ENCODE data around the gene NUP214.
"Not testable (repeated sequence)": the region's sequence is repeated elsewhere in the genome, so short reads cannot be mapped to it uniquely, and the experiment has no call there.

Gene NUP214

GRCh38 chr9:131234799-131235479 is 109.6 kb downstream of the NUP214 start:
- DNase-seq: no peak

- no peak for DNase-seq
Observed at GRCh38 chr9:131235480-131235851, 110.1 kb downstream of the NUP214 start.

DNA sequence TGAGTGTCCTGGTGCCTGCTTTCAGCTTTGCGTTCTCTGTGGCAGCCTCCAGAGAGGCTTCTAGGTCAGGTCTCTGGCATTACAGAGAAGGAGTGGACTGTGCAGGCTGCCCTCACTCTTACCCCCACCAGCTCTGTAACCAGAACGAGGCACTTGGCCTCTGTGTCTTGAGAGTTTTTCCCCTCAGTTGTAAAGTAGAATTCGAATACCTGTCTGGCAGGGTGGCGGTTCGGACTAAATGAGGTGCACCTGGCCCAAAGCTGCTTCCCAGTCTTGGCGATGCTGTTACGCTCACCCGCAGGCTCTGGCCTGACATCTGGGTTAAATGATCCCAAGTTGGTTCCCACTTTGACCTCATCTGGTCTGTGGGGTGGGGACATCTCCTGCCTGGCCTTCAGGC is 110.8 kb downstream of the NUP214 start:
- no peak for DNase-seq

DNA sequence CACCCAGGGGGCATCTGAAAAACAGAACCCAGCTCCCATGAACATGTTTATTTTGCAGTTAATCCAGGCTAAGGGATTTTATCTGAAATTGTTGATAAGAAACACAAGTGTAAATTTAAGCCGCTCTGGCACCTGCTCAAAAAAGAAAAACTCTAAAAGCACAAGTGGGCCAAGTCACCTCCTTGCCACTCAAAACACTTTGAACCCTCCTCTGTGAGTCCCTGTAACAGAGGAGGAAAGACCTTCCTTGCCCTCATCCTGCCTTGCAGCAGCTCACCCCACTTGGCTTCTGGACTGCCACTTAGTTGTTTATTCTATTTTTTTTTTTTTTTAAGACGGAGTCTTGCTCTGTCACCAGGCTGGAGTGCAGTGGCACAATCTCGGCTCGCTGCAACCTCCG is 111.4 kb downstream of the NUP214 start:
- DNase-seq: no peak

DNA sequence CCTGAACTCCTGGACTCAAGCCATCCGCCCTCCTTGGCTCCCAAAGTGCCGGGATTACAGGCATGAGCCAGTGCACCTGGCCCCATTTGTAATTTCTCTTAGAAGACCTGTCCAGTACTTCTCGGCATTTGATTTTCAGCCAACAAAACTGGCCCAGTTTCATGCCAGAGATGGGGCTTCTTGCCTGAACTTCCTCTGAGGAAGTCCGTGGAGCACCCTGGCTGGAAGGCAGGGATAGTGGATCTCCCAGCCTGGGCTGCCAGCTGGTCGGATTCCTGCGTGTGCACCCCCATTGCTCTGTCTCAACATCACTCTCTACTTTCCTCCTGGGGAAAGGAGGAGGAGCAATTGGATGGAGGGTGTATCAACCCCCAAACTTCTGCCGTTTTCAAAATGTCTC is 111.9 kb downstream of the NUP214 start:
- DNase-seq: no peak

DNA sequence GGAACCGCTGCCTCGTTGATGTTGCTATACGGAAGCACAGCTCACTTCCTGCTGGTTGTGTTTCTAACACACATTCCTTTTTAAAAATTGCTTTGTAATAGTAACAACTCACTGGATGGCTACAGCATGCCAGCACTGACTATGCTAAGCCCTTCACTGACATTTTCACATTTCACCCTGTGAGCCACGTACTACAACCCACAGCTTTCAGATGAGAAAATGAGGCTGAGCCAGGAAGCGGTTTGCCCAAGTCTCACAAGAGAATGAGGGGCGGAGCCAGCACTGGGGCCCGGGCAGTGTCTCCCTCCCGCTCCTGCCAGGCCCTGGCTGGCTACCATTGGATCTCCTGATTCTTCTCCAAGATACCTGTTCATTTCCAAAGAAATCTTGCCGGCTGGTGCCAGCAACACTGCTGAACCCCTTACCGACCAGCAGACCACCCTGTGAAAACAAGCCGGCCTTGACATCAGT is 112.6 kb downstream of the NUP214 start:
- no peak for DNase-seq

- DNase-seq: peak; percentile 45
Observed at GRCh38 chr9:131238402-131239021, 113.1 kb downstream of the NUP214 start.

DNA sequence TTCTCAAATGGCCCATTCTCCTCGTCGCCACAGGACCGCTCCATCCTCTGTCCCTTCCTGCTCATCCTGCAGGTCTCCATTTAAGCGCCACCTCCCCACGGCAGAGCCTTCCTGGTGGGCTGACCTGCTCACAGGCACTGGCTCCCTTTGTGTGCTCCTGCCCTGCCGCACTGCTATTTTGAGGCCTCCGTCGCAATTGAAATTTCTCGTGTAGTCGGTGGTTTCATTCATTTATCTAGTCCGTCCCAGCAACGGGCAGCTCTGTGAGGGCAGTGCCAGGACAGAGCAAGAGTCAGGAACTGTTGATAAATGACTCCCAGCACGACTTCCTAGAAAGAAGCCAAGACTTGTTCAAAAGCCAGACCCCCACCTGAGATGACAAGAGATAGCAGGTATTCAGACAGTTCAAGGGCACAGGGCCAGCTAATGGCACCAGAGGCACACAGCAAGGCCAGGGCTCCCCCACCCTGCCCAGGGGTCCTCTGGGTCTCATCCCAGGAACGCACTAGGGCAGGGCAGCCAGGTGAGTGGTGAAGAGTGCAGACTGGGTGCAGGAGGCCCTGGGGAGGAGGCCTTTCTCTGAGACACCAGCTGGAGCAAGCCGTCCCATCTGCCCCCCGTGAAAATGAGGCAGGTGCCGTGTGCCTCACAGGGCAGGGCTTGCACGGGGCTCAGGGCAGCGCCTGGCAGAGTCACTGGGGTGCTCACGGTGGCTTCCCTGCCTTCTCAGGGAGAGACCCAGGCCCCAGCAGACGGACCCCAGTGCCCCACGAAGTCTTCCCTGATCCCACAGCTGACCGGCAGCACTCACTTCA is 114.0 kb downstream of the NUP214 start:
- no peak for DNase-seq

DNA sequence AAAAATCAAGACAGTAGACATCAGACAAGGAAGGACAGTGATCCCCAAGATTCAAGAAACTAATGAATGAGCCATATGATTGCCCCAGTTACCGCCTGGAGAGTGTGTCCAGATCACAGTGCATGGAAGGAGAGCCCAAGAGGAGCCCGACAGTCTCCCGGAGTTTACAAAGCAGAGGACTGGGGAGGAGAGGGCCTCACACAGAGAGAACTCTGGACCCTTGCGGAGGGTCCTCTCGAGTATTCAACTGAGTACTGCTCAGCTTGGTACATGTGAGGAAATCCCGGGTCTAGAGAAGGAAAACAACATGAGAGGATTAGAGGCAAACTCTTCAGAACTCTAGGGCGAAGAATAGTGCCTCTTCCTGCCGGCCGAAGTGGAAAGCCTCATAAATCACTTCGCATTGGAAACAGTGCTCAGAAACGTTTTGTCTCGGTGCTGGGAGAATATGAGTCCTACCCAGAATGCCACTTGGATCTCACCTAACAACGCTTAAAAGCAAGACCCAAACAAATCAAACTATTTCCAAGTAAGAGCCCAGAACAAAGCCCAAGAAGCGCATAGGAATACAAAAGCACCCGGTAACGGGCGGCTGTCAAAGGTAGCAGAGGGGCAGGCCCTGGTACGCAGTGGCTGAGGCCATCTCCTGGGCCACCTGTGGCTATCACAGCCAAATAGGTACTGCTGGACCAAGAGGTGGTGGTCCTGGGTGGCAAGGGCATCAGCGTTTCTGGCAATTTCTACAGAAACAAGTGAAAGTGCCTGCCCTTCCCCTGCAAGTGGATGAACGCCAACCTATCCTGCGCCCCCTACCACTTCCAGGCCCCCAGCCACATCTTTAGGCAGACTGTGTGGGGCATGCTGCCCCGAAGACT is 114.9 kb downstream of the NUP214 start:
- peak; percentile 19 for DNase-seq

DNA sequence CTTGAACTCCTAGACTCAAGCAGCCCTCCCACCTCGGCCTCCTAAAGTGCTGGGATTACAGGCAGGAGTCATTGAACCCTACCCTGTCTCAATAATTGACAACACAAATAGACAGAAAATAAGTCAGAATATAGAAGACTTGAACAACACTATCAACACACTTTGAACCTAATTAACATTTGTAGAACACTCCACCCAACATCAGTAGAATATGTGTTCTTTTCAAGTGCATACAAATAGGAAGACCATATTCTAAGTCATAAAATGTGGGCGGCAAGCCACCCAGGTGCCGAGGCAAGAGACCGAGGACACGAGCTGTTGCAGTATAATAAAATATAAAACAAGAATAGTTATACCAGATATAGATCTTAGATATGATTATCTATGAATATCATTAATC is 118.9 kb downstream of the NUP214 start:
- not testable (repeated sequence) for DNase-seq

- no peak for DNase-seq
Observed at GRCh38 chr9:131246618-131247017, 121.2 kb downstream of the NUP214 start.

DNA sequence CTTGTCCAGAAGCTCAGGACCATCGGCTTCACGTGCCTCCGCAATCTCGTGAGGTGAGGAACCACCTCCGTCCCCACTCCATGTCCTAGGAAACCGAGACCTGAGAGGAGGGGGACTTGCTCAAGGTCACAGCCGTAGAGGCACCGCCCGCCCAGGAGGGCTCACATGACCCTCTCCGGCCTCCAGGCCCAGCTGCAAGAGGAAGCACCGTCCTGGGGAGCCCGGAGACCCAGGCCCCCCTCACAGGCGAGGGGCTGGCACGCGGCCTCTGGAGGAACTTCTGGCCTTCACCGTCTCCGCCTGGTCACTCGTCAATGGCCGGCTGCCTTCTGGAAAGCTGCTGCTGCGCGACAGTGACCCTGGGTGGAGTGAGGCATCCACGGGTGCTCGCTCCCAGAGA is 126.7 kb downstream of the NUP214 start:
- DNase-seq: no peak

DNA sequence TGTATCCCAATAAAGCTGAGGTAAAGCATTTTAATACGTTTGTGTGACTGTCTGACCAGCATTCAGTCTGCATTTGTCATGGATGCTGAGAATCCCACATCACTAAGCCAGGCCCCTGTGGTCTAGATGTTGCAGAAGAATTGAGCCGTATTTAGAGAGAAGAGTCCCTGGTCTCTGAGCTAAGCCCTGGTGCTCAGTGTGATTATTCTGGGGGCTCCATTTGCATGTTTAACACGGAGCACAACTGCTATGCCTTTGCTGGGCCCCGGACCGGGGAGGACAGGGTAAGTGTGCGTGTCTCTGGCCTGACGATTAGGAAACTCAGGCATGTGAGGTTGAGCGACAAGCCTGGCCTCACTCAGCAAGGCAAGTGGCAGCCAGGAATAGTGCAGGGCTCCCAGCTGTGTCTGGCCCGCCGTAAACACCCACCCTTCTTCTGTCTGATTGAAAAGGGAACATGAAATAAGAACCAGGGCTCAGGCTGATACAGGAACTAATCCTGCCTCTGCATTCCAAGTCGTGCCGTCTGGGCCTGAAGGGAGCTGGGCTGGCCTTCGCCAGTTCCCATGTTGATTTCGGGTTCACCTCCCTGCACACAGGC is 128.6 kb downstream of the NUP214 start:
- no peak for DNase-seq

DNA sequence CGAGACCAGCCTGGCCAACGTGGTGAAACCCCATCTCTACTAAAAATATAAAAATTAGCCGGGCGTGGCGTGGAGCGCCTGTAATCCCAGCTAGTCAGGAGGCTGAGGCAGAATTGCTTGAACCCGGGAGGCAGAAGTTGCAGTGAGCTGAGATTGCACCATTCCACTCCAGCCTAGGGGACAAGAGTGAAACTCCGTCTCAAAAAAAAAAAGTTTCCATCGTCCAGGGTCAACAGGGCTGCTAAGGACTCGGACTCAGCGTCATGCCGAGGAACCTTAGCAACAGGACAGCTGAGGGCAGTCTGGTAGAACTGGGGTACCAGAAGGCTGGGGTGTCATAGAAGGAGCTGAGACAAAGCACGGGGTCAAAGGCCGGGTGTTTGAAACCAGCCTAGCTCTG is 129.2 kb downstream of the NUP214 start:
- no peak for DNase-seq

- peak; percentile 1 for DNase-seq
Observed at GRCh38 chr9:131255676-131256197, 130.4 kb downstream of the NUP214 start.

DNA sequence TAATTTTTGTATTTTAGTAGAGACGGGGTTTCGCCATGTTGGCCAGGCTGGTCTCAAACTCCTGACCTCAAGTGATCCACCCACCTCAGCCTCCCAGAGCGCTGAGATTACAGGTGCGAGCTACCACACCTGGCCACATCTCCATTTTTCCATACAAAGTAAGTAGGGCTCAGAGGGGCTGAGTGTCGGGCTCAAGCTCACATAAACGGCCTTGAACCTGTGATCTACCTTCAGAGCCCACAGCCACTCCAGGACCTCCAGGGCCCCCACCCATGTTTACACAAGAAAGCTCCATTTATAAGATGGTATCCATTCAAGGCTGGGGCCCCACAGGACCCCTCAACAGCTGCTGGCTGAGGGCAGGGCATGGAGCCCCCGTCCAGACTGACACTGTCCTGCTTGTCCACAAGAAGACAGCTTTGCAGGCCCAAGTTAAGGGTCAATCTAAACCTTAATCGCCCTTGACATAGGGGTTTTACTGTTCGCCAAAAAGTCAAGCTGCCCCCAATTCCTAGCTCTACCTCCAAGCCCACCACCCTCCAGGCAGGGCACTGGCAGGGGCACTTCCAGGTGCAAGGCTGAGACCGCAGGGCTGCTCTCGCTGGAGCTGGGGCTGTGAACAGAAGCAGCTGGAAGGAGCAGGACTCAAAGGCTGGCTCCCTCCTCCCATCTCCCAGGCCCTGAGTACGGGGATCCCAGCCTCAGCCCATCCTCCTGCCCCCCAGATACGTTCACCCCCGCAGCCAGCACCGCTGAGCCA is 132.1 kb downstream of the NUP214 start:
- no peak for DNase-seq

DNA sequence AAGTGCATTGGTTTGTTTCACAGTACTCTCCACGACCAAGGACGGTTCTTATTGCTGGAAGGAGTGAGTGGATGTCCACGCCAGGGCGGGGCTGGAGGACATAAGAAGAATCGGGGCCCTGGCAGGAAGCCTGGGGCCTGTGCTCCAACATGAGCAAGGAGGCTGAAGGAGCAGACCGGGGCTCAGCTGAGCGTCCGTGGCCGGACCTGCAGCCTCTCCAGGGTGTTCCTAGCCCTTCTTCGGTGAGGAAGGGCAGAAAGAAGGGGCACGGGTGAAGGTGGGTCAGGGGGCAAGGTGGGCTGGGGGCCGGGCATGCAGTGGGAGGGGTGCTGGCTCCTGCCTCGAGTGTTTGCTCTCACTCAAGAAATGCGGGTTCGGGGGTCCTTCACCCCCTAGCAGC is 132.8 kb downstream of the NUP214 start:
- no peak for DNase-seq

DNA sequence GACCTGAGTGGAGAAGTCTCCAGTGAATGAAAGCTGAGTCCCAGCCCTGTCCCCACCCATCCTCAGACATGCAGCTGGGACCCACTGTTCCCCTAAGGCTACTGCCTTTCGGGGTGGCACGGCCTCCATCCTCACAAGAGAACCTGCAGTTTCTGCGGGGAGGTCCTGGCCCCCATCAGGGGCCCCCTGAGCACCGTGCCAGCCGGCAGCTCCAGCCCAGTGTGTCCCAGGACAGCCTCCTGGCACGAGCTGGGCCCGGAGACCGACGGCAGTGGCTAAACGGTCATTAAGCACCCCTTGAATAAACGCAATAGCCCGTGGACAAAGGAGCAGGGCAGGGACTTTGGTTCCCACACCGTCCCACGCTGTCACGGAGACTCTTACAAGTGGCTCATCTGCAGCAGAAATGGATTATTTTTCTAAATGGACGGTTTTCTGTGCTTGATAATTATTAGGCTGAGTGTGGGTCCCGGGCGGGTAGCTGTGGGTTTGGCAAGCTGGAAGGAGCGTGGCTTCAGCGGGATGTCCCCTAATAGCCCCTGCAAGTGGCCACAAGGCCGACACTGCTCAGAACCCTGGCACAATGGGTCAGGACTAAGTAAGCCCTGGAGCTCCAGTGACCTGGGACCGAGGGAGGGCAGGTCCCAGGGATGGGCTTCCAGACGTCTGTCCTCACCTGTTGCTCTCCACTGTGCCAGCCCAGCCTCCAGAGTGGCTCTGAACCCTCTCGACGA is 133.5 kb downstream of the NUP214 start:
- DNase-seq: peak; percentile 0

DNA sequence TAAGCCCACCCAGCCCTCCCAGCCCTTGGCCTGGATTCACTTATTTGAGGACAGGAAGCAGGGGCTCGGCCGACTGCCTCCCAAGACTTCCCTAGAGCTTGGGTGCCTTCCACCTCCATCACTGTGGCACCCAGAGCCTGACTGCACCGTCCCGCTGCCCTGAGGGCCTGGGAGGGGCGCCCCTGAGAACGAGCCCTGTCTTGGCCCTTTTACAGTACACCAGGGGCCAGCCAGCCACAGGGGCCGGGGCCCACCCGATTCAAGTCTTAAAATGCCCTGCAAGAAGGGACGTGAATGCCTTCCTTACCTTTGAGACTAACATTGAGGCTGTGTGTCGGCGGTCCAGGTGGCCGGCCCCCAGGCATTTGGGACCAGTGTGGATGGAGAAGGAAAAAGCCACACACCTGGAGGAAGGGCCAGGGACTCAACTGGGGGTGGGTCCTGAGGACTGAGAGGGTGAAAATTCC is 134.1 kb downstream of the NUP214 start:
- DNase-seq: peak; percentile 0

Measured in right kidney (tissue), 1 donor.